Adrenal gland (tissue), 12 donors: ENCODE results near the gene ZNF783. TPM values are rescaled to one million over a fixed set of nuclear protein-coding genes. Genes with fewer than 3 reads are reported as not detected.
"Not testable (repeated sequence)": the region's sequence is repeated elsewhere in the genome, so short reads cannot be mapped to it uniquely, and the experiment has no call there.

ENCODE experiments used
- DNase-seq, 7 donors: peaks; one replicate each; pipeline ENCODE4 v3.0.0-alpha.2; 2019 to 2020
- H3K27ac ChIP-seq, 5 donors: fragments of 200-600 bp; sonication (generic) in 4 of 5; 1 replicate in 3 of 5; 2 replicates in 2 of 5; pipeline versions ENCODE4 v1.5.1 to v1.8.0; 2016 to 2020; ENCODE audit warnings: mild to moderate bottlenecking in 1 of 5
- H3K27me3 ChIP-seq: fragments of 200-600 bp; 2 replicates; pipeline ENCODE4 v1.8.0; 2021
- H3K36me3 ChIP-seq, 2 donors: fragments of 200-600 bp; replicated peaks in 1 of 2; 1 replicate in 1 of 2; 2 replicates in 1 of 2; pipeline versions ENCODE4 v1.5.1 to v1.8.0; 2018 to 2022
- H3K4me1 ChIP-seq, 2 donors: fragments of 200-600 bp; replicated peaks in 1 of 2; 1 replicate in 1 of 2; 2 replicates in 1 of 2; pipeline versions ENCODE4 v1.5.1 to v1.8.0; 2018 to 2021
- H3K4me3 ChIP-seq, 4 donors: fragments of 200-600 bp; sonication (generic) in 3 of 4; one replicate each; pipeline ENCODE4 v1.5.1; 2016 to 2018
- H3K9me3 ChIP-seq, 3 donors: fragments of 200-600 bp; sonication (generic) in 1 of 3; replicated peaks in 1 of 3; 1 replicate in 2 of 3; 2 replicates in 1 of 3; pipeline versions ENCODE4 v1.5.1 to v1.8.0; 2016 to 2021
- CTCF ChIP-seq, 6 experiments: fragments of 450-650 bp in 4 of 6; fragments of 200-600 bp in 2 of 6; sonication (generic) in 1 of 6; IDR thresholded peaks; 1 replicate in 5 of 6; 2 replicates in 1 of 6; pipeline versions ENCODE4 v1.5.1 to v1.8.0; 2016 to 2021; ENCODE audit warnings: antibody characterized with exemption in 6 of 6, mild to moderate bottlenecking in 2 of 6, moderate library complexity in 1 of 6
- POLR2A ChIP-seq, 2 donors: fragments of 450-650 bp; IDR thresholded peaks; one replicate each; pipeline ENCODE4 v1.6.1; 2017; ENCODE audit warnings: antibody characterized with exemption in 2 of 2, mild to moderate bottlenecking in 2 of 2, moderate library complexity in 1 of 2
- WGBS, 4 donors: extraction: QIAGEN DNeasy Blood & Tissue Kit in 2 of 4; methylation state at CpG; one replicate each; pipeline versions ENCODE4 v1.1.5 to v1.1.7; 2013 to 2017; 5-methylcytosine and 5-hydroxymethylcytosine counted together
- intact Hi-C, 2 donors: fragments of 100-400 bp; cut with DNase I; formaldehyde crosslinking; loops; one replicate each; pipeline versions ENCODE4 v1.14.1 to v1.15.0; 2022 to 2023
- polyA plus RNA-seq, 3 donors: library from polyadenylated mRNA; stranded (reverse); fragments of 200-250 nt in 2 of 3; fragments of 350-450 nt in 1 of 3; fragmentation: Illumina TruSeq in 1 of 3; extraction: RNeasy Lipid Tissue Mini Kit (QIAGEN cat#74804) in 1 of 3; gene quantifications; one replicate each; pipeline ENCODE4 v1.2.3, GENCODE V29; 2013 to 2014
- total RNA-seq, 9 donors: library from RNA; depleted of rRNA in 4 of 9; stranded (reverse); fragments of >200 nt in 4 of 9; fragments of 120-200 nt in 1 of 9; fragmentation: NEBNext Ultra II Directional in 1 of 9; extraction: Animal tissue kit (Norgen Biotek cat#: 25700) in 1 of 9; gene quantifications; one replicate each; pipeline versions ENCODE4 v1.1.0 to v1.2.4, GENCODE V29; 2013 to 2023
- donor health status: healthy with polysubstance abuse.
- donor health status: Bipolar disorder and iron deficiency.
- donor health status: DM: yes; HTN: yes; CAD: no.
- donor health status: DM: no; HTN: no; CAD: no.
- donor health status: DM: no; HTN: no; CAD: no.
- donor health status: DM: yes; HTN: yes; CAD: no.

Gene ZNF783
- total and polyA plus RNA-seq, 12 donors: 3.2 to 23.6 (median 8.5) TPM

GRCh38 chr7:149241696-149242095, 20.3 kb upstream of the ZNF783 start:
- Histone ChIP-seq H3K4me1 (peaks cover 10 to 32% of the 10 kb centered on the region in 2 donors), H3K36me3 (no peaks in the 10 kb centered on the region), H3K4me3 (no peak overlapping the region), H3K27ac (peak overlapping the region in 4 of 5 donors; percentile 10 to 52 (median 30)), H3K9me3 (no peaks in the 10 kb centered on the region), H3K27me3 (no peaks in the 10 kb centered on the region)
- intact Hi-C loops: no loop called here
- DNase-seq: peak in 2 of 7 donors; percentile 25 to 39
- TF ChIP-seq POLR2A (IDR thresholded peaks at IDR 0.05) (no peak), CTCF (IDR thresholded peaks at IDR 0.05) (no peak)
- WGBS, 4 donors: 54 to 67% (median 58%) methylated on average over 5 of the region's 5 CpGs

- TF ChIP-seq POLR2A (IDR thresholded peaks at IDR 0.05) (no peak), CTCF (IDR thresholded peaks at IDR 0.05) (no peak)
- 52 to 70% (median 62%) methylated on average over 5 of the region's 5 CpGs for WGBS, 4 donors
- DNase-seq: peak in 1 of 7 donors; percentile 23
Measured at GRCh38 chr7:149245244-149245643, 16.8 kb upstream of the ZNF783 start.

GRCh38 chr7:149245744-149246143, 16.3 kb upstream of the ZNF783 start:
- Histone ChIP-seq H3K9me3 (no peaks in the 10 kb centered on the region), H3K4me3 (no peak overlapping the region), H3K4me1 (peaks cover 10 to 34% of the 10 kb centered on the region in 2 donors), H3K27me3 (no peaks in the 10 kb centered on the region), H3K36me3 (peaks cover 0 to 7% of the 10 kb centered on the region in 2 donors), H3K27ac (no peak overlapping the region)
- TF ChIP-seq POLR2A (IDR thresholded peaks at IDR 0.05) (no peak), CTCF (IDR thresholded peaks at IDR 0.05) (no peak)
- 84 to 89% (median 85%) methylated on average over 5 of the region's 5 CpGs for WGBS, 4 donors
- no peak for DNase-seq
- intact Hi-C loops: no loop called here

More at GRCh38 chr7:149245244-149245643, 16.8 kb upstream of the ZNF783 start:
- intact Hi-C loops: no loop called here
- Histone ChIP-seq H3K4me3 (no peak overlapping the region), H3K4me1 (peaks cover 15 to 39% of the 10 kb centered on the region in 2 donors), H3K9me3 (no peaks in the 10 kb centered on the region), H3K36me3 (peaks cover 0 to 2% of the 10 kb centered on the region in 2 donors), H3K27ac (no peak overlapping the region), H3K27me3 (no peaks in the 10 kb centered on the region)

- intact Hi-C loops: no loop called here
- WGBS, 4 donors: 29 to 42% (median 35%) methylated on average over 3 of the region's 3 CpGs
Measured at GRCh38 chr7:149248777-149249176, 13.2 kb upstream of the ZNF783 start.

GRCh38 chr7:149250151-149250550, 11.8 kb upstream of the ZNF783 start:
- H3K27ac ChIP-seq, H3K4me3 ChIP-seq, H3K9me3 ChIP-seq, intact Hi-C loops, H3K27me3 ChIP-seq: not testable (repeated sequence)
- peaks cover 6 to 11% of the 10 kb centered on the region in 2 donors for H3K4me1 ChIP-seq
- H3K36me3 ChIP-seq: peaks cover 0 to 51% of the 10 kb centered on the region in 2 donors
- DNase-seq: peak in 1 of 7 donors; percentile 8
- WGBS, 4 donors: 90 to 97% (median 93%) methylated on average over 17 to 18 of the region's 18 CpGs

More at GRCh38 chr7:149248777-149249176, 13.2 kb upstream of the ZNF783 start:
- Histone ChIP-seq H3K4me1 (peaks cover 6 to 11% of the 10 kb centered on the region in 2 donors), H3K9me3 (no peaks in the 10 kb centered on the region), H3K4me3 (no peak overlapping the region), H3K27me3 (no peaks in the 10 kb centered on the region), H3K36me3 (peaks cover 0 to 37% of the 10 kb centered on the region in 2 donors), H3K27ac (peak overlapping the region in 2 of 5 donors; percentile 43 to 63)
- peak in 2 of 7 donors; percentile 17 to 42 for DNase-seq
- TF ChIP-seq CTCF (IDR thresholded peaks at IDR 0.05): no peak
- TF ChIP-seq POLR2A (IDR thresholded peaks at IDR 0.05): no peak

- H3K4me3 ChIP-seq, intact Hi-C loops, H3K9me3 ChIP-seq, DNase-seq, H3K27ac ChIP-seq, H3K27me3 ChIP-seq: not testable (repeated sequence)
- Histone ChIP-seq H3K36me3 (peaks cover 0 to 59% of the 10 kb centered on the region in 2 donors), H3K4me1 (peaks cover 6 to 11% of the 10 kb centered on the region in 2 donors)
- WGBS, 4 donors: 92 to 98% (median 96%) methylated on average over 10 of the region's 10 CpGs
Measured at GRCh38 chr7:149251518-149251917, 10.5 kb upstream of the ZNF783 start.
